Activated CD8-positive, alpha-beta memory T cell treated with anti-CD3 and anti-CD28 coated beads, Interleukin-2, amount 50 U/mL, for 1 hour (primary cell): Measurements from ENCODE around the gene PCDHA10.

ENCODE experiments used
- DNase-seq: peaks from one replicate; pipeline ENCODE4 v3.0.0-alpha.2; 2020; ENCODE audit errors: extremely low read depth

Gene PCDHA10

GRCh38 chr5:140883927-140884697 lies 28.4 kb downstream of the PCDHA10 start:
- DNase-seq = no peak

- no peak for DNase-seq
Measured at GRCh38 chr5:140916325-140916724, 60.6 kb downstream of the PCDHA10 start.
